Measurements from ENCODE around the gene SEC16A.

The SEC16A gene

GRCh38 chr9:136485049-136486045, 2.5 kb upstream of the SEC16A start:
- DNase-seq (ENCODE audit: low read depth) = peak; percentile 77

DNA sequence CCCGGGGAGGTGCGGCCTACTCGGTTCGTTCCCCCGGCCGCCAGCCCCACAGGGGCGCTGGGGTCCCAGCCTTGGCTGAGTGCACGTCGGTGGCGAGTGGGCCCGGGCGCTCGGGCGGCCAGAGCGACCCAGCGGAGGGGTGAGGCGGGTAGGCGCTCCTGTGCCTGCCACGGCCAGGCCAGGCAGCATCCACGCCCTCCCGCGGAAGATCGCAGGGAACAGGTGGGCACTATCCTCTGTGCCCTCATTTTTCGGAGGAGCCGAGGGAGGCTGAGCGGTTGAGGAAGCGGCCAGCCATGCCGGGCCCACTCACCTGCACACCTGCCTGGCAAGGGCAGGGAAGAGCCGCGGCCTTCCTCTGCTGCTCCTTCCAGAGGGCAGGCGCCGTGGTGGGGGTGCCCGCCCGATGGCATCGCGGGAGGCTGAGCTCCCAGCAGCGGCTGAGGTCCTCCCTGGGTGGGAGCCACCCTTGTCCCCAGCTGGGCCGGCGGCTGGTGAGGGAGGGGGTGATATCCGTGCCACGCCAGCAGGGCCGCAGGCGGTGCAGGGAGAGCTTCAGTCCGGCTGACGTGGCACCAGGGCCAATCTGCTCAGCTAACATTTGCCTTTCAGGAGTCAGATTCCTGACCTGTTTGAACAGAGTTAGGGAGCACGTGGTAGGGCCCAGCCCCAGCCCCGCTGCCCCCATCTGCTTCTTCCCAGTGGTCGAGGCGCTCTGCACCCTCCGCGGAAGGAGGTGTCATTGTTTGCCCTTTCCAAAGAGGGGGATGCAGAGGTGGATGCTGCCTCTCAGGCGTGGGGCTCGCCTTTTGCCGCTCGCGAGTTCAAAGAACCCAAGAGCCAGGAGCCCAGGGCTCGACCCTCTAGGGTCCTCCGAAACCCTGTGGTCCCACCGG, 1.6 kb upstream of the SEC16A start:
- DNase-seq (ENCODE audit: low read depth) = no peak

GRCh38 chr9:136483589-136484152, 831 bp upstream of the SEC16A start:
- peak; percentile 98 for DNase-seq (ENCODE audit: low read depth)

GRCh38 chr9:136482046-136482792, 621 bp downstream of the SEC16A start:
- no peak for DNase-seq (ENCODE audit: low read depth)

DNA sequence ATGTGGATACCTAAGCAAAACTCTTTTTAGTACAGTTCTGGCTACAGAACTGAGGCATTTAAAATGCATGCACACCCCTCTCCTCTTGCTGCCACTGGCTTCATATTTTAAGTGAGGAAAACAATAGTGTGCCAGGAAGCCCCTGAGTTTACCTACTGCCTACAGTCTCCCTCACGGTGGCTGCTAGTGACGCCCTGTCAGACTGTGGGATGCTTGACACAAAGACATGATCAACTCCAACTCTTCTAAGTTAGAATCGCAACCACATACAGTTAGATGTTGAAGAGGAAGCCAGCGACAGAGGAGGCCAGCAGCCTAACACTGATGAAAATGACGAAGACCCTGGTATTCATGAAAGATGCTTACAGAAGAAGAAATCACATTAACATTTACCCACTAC, 1.3 kb downstream of the SEC16A start:
- DNase-seq (ENCODE audit: low read depth) = no peak

GRCh38 chr9:136476369-136477150, 6.3 kb downstream of the SEC16A start:
- no peak for DNase-seq (ENCODE audit: low read depth)

GRCh38 chr9:136474974-136475865, 7.6 kb downstream of the SEC16A start:
- no peak for DNase-seq (ENCODE audit: low read depth)

GRCh38 chr9:136474021-136474640, 8.7 kb downstream of the SEC16A start:
- DNase-seq (ENCODE audit: low read depth) = no peak

GRCh38 chr9:136473354-136473721, 9.5 kb downstream of the SEC16A start:
- no peak for DNase-seq (ENCODE audit: low read depth)

- no peak for DNase-seq (ENCODE audit: low read depth)
Observed at GRCh38 chr9:136472640-136473353, 10.0 kb downstream of the SEC16A start.

DNA sequence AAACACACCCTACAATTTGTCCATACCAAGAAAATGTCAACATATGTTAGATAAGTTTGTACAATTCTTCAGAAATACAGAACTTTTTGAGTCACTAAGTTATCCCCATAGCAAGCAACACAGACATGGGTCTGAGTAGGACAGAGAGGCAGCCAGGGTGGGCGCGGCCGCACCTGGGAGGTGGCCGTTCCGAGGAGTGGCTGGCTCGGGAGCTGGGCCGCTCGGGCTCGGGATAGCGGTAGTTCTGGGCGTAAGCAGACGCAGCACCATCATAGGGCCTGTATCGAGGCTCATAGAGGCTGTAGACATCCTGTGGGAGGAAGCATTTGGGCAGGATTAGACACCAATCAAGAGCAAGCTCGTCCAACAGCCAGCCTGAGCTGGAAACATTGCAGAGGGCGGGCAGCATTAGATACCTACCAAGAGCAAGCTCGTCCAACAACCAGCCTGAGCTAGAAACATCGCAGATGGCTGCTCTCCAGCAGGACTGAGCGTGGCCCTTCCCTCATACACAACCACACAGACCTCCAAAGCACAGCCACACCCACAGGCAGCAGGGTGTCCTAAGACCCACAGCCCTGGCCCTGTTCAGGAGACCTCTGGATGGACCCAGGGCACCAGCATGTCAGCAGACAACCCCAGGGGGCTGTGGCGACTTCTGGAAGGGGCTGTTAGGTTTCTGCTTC, 10.9 kb downstream of the SEC16A start:
- no peak for DNase-seq (ENCODE audit: low read depth)

DNA sequence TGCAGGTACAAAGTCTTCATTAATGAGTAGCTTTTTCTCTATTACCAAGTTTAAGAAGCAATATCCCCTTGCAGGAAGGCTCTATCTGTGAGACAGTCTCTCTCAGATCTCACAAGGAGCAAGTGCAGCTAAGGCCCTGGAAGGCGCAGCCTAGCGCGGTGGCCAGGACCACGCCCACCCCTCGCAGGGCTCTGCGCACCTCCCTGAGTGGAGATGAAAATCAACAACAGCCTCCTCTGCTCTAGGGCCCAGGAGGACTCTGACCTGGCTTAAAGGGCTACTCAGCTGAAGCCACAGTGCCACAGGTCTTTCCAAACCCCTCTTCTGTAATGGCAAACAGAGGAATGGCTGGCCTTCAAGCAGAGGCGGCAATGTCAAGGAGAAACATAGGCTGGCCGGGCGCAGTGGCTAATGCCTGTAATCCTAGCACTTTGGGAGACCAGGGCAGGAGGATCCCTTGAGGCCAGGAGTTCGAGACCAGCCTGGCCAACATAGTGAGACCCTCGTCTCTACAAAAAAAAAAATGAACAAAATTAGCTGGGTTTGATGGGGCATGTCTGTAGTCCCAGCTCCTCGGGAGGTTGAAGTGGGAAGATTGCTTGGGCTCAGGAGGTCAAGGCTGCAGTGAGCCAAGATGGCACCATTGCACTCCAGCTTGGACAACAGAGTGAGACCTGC, 11.9 kb downstream of the SEC16A start:
- no peak for DNase-seq (ENCODE audit: low read depth)

DNA sequence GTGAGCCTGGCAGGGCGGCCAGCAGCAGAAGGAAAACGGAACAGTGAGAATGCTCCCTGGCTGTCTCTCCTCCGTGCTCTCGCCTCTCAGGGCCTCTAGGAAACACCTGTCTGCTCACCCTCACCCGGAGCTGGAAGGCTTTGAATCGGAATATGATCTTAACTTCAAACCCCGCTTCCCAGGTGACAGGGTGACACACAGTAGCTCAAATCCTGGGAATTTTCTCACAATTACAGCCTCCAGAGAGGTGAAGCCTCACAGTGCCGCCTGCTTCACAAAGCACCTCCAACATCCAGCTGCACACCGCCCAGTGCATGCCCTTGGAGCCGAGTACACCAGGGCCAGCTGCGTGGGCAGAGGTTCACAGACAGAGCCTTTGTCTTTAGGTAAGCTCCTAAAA, 12.5 kb downstream of the SEC16A start:
- no peak for DNase-seq (ENCODE audit: low read depth)

DNA sequence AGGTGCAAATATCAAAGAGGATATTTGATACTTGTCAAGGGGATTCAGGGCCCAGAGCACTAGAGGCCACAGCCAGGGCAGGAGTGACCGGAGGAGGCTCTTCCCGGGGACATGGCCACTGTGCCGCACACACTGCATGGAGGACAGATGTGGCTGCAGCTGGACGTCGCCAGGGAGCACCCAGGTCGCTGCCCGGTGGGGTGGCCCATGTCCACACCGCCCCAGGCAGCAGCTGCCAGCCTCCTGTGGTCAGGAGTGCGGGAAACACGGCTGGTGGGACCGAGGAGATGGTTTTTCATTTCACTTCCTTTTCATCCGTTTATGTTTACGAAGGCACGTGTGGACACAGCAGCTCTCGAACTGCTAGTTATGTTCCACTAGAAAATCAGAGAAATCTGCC, 15.1 kb downstream of the SEC16A start:
- no peak for DNase-seq (ENCODE audit: low read depth)

- DNase-seq (ENCODE audit: low read depth) = no peak
Observed at GRCh38 chr9:136466155-136466541, 16.7 kb downstream of the SEC16A start.

- DNase-seq (ENCODE audit: low read depth) = no peak
Observed at GRCh38 chr9:136465500-136466154, 17.2 kb downstream of the SEC16A start.

- DNase-seq (ENCODE audit: low read depth) = no peak
Observed at GRCh38 chr9:136464241-136464640, 18.6 kb downstream of the SEC16A start.

Data from stimulated activated CD8-positive, alpha-beta memory T cell treated with anti-CD3 and anti-CD28 coated beads, Interleukin-15, amount 100 ng/mL, for 24 hours (primary cell).